GM12878 (cell line): ENCODE data around the gene CXorf66. TPM values are rescaled to one million over a fixed set of nuclear protein-coding genes. Genes with fewer than 3 reads are reported as not detected.

Experiments
- ATAC-seq: fragments of 200-7000 bp; cut with Tn5 transposase; 3 replicates; pipeline ENCODE4 v1.9.1; 2020; ENCODE audit warnings: mild to moderate bottlenecking, moderate library complexity
- BruUV-seq: library from RNA; stranded (reverse); fragments of 400-500 nt; replicated peaks from 2 replicates; lab custom pipeline; 2021; lab: Mats Ljungman, UMichigan
- CTCF ChIA-PET: fragments of 300-600 bp; sonication (Branson Sonifier 250); formaldehyde crosslinking; extraction: SDS; loops from one replicate; lab custom pipeline; 2021; ENCODE audit warnings: inconsistent platforms; lab: Yijun Ruan, JAX
- POLR2A ChIA-PET: fragments of 350-600 bp; formaldehyde crosslinking; extraction: SDS; loops from one replicate; lab custom pipeline; 2021; ENCODE audit warnings: inconsistent platforms; lab: Charles Lee
- RAD21 ChIA-PET: fragments of 300-600 bp; sonication (Branson Sonifier 250); formaldehyde crosslinking; loops from one replicate; lab custom pipeline; 2023; ENCODE audit warnings: antibody characterized with exemption; ENCODE audit not compliant: unreplicated experiment; lab: Charles Lee
- SMC1A ChIA-PET: fragments of 300-600 bp; sonication (Branson Sonifier 250); formaldehyde crosslinking; loops from one replicate; lab custom pipeline; 2023; ENCODE audit not compliant: unreplicated experiment, uncharacterized antibody; lab: Charles Lee
- DNase-seq: peaks from one replicate; pipeline ENCODE4 v3.0.0-alpha.2; 2011; ENCODE audit warnings: low read depth, low spot score
- FAIRE-seq: peaks from 3 replicates; lab custom pipeline; 2011; peaks lifted over from hg19 to GRCh38; lab: Jason Lieb, UNC
- H2AFZ ChIP-seq: 2 replicates; pipeline ENCODE4 v1.6.0; 2011; ENCODE audit warnings: low read depth, low read length, control low read depth; ENCODE audit not compliant: control insufficient read depth
- H3K27ac ChIP-seq: 2 replicates; pipeline ENCODE4 v1.5.1; 2011; ENCODE audit warnings: control low read depth; ENCODE audit not compliant: control insufficient read depth, insufficient read depth
- H3K27me3 ChIP-seq, 2 experiments: replicated peaks in 1 of 2; 2 replicates each; pipeline versions ENCODE4 v1.6.0 to v1.6.1; 2011; ENCODE audit warnings: low read length in 1 of 2; ENCODE audit not compliant: control insufficient read depth in 2 of 2, insufficient read depth in 2 of 2
- H3K36me3 ChIP-seq, 2 experiments: 2 replicates each; pipeline ENCODE4 v1.5.1; 2011; ENCODE audit warnings: low read length in 1 of 2; ENCODE audit not compliant: control insufficient read depth in 2 of 2, insufficient read depth in 2 of 2
- H3K4me1 ChIP-seq: 2 replicates; pipeline ENCODE4 v1.6.1; 2011; ENCODE audit warnings: mild to moderate bottlenecking, low read length, moderate library complexity, mixed read lengths; ENCODE audit not compliant: control insufficient read depth, insufficient read depth
- H3K4me2 ChIP-seq: 2 replicates; pipeline ENCODE4 v1.6.0; 2011; ENCODE audit warnings: control low read depth; ENCODE audit not compliant: control insufficient read depth, insufficient read depth
- H3K4me3 ChIP-seq: fragments of 200-600 bp; sonication (generic); 2 replicates; pipeline ENCODE4 v1.5.1; 2016
- H3K79me2 ChIP-seq: 2 replicates; pipeline ENCODE4 v1.6.0; 2011; ENCODE audit warnings: low read length; ENCODE audit not compliant: control insufficient read depth, insufficient read depth
- H3K9ac ChIP-seq: 2 replicates; pipeline ENCODE4 v1.8.0; 2011; ENCODE audit warnings: low read length, control low read depth, mixed read lengths; ENCODE audit not compliant: control insufficient read depth, insufficient read depth
- H3K9me3 ChIP-seq: replicated peaks from 3 replicates; pipeline ENCODE4 v1.5.1; 2011; ENCODE audit warnings: mild to moderate bottlenecking, low read length; ENCODE audit not compliant: control insufficient read depth, insufficient read depth
- H4K20me1 ChIP-seq: 2 replicates; pipeline ENCODE4 v1.6.0; 2011; ENCODE audit not compliant: control insufficient read depth, insufficient read depth
- BCL11A ChIP-seq: IDR thresholded peaks from 2 replicates; pipeline ENCODE4 v1.6.1; 2011; ENCODE audit warnings: low read depth, low read length
- BMI1 ChIP-seq: fragments of 450-650 bp; IDR thresholded peaks from 2 replicates; pipeline ENCODE4 v1.6.1; 2016; ENCODE audit warnings: mild to moderate bottlenecking, moderate library complexity, borderline replicate concordance
- GABPA ChIP-seq: IDR thresholded peaks from 2 replicates; pipeline ENCODE4 v1.6.1; 2014; ENCODE audit warnings: antibody characterized with exemption, low read depth, mild to moderate bottlenecking, inconsistent platforms
- NFYB ChIP-seq: IDR thresholded peaks from 2 replicates; pipeline ENCODE4 v1.6.1; 2011; ENCODE audit warnings: low read depth, mild to moderate bottlenecking, low read length, improper control_type of control experiment, moderate library complexity; ENCODE audit not compliant: insufficient read depth
- POLR2AphosphoS5 ChIP-seq: IDR thresholded peaks from 2 replicates; pipeline ENCODE4 v1.6.1; 2011; ENCODE audit warnings: mild to moderate bottlenecking, low read length, inconsistent platforms
- TBL1XR1 ChIP-seq: IDR thresholded peaks from 2 replicates; pipeline ENCODE4 v1.6.1; 2012; ENCODE audit warnings: low read depth, low read length, improper control_type of control experiment
- ZBTB4 ChIP-seq: fragments of 450-650 bp; formaldehyde crosslinking; IDR thresholded peaks from 2 replicates; pipeline ENCODE4 v1.4.0; 2022; ENCODE audit warnings: mild to moderate bottlenecking, moderate library complexity
- ZNF207 ChIP-seq: fragments of 450-650 bp; IDR thresholded peaks from 2 replicates; pipeline ENCODE4 v1.6.1; 2014; ENCODE audit warnings: antibody characterized with exemption, mild to moderate bottlenecking, borderline replicate concordance
- ZNF274 ChIP-seq: IDR thresholded peaks from one replicate; pipeline ENCODE4 v1.8.0; 2011; ENCODE audit not compliant: insufficient read length, insufficient read depth
- WGBS: methylation state at CpG from one replicate; pipeline ENCODE4 v1.1.6; 2016; ENCODE audit warnings: low lambda C conversion rate; ENCODE audit not compliant: insufficient replicate concordance, insufficient coverage; ENCODE audit errors: missing lambda C conversion rate; 5-methylcytosine and 5-hydroxymethylcytosine counted together
- in situ Hi-C: fragments of 300-500 bp; cut with MboI; formaldehyde crosslinking; loops from 9 replicates; pipeline ENCODE4 v1.14.3; 2018; ENCODE audit warnings: mixed read lengths
- intact Hi-C: fragments of 100-400 bp; cut with micrococcal nuclease; formaldehyde crosslinking; loops from one replicate; pipeline ENCODE4 v1.14.2; 2022; ENCODE audit not compliant: unreplicated experiment
- polyA plus RNA-seq, 11 experiments: library from polyadenylated mRNA; depleted of rRNA in 4 of 11; unstranded in 6 of 11; stranded (reverse) in 5 of 11; fragments of >200 nt; fragmentation: Nextera tagmentation in 4 of 11; fragmentation: Illumina TruSeq in 1 of 11; extraction: Ambion mirVana in 4 of 11; extraction: Trizol in 1 of 11; gene quantifications; 1 replicate in 1 of 11; 2 replicates in 10 of 11; pipeline versions ENCODE4 v1.2.1 to v1.2.3, GENCODE V29; 2011 to 2016; ENCODE audit warnings: inconsistent platforms in 2 of 11, missing spikeins in 2 of 11, low read depth in 1 of 11
- total RNA-seq, 4 experiments: library from RNA; depleted of rRNA in 3 of 4; stranded (reverse); fragments of >200 nt in 3 of 4; fragmentation: Illumina TruSeq in 1 of 4; extraction: Trizol in 1 of 4; gene quantifications; 2 replicates each; pipeline versions ENCODE4 v1.2.1 to v1.2.3, GENCODE V29; 2013 to 2021
- TF ChIP-seq, protein P1 (sequence below): fragments of 450-650 bp; IDR thresholded peaks from 2 replicates; pipeline ENCODE4 v1.6.1; 2016; ENCODE audit warnings: mild to moderate bottlenecking

CXorf66 gene
- total and polyA plus RNA-seq, 10 of the 15 experiments (the other 5 are each of a cell fraction or from before 2014, with no cell fraction given), result not detected

DNA sequence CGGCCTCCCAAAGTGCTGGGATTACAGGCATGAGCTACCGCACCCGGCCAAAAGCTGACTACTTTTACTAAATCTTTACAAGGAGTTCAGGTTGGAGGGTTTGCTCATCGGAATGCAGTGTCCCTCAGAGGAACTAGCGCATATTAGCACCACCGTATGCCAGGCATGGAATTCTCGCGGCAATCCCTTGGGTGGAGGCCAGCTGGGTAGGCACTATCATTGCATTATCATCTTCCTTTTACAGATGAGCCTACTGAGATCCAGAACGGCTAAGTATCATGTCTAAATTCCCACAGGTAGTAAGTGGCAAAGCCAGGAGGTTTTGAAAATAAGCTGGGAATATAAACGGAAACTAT, 6.1 kb upstream of the CXorf66 start (continued):
- no peak for TF ChIP-seq ZNF207
- TF ChIP-seq TBL1XR1, result no peak
- TF ChIP-seq BCL11A, result no peak
- no peak for TF ChIP-seq ZNF274
- TF ChIP-seq, protein P1, sequence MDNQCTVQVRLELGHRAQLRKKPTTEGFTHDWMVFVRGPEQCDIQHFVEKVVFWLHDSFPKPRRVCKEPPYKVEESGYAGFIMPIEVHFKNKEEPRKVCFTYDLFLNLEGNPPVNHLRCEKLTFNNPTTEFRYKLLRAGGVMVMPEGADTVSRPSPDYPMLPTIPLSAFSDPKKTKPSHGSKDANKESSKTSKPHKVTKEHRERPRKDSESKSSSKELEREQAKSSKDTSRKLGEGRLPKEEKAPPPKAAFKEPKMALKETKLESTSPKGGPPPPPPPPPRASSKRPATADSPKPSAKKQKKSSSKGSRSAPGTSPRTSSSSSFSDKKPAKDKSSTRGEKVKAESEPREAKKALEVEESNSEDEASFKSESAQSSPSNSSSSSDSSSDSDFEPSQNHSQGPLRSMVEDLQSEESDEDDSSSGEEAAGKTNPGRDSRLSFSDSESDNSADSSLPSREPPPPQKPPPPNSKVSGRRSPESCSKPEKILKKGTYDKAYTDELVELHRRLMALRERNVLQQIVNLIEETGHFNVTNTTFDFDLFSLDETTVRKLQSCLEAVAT, result no peak
- TF ChIP-seq POLR2AphosphoS5, result no peak
- no peak for TF ChIP-seq ZBTB4 (CRISPR knock-in tag)
- no peak for TF ChIP-seq GABPA

DNA sequence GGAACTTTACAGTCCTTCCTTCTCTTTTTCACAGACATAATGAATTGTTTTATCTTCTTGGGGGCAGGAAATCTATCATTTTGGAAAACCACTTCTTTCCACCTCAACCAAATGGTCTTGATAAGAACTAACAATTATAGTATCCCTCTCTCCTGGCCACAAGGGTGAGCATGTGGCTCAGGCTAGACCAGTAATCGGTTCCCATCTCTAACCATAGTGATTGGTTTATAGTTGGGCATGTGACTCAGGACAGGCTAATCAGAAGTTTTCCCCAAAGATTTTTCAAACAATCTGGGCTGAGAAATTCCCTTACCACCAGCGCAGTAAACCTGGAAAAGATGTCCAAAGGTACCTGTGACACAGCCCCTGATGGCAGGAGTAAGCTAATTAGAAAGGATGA, 4.0 kb upstream of the CXorf66 start:
- no peaks in the 10 kb centered on the region for H3K27me3 ChIP-seq
- no peaks in the 10 kb centered on the region for H3K79me2 ChIP-seq
- no peaks in the 10 kb centered on the region for H3K4me1 ChIP-seq
- ATAC-seq, result no peak
- BruUV-seq, result no TSS peak
- SMC1A ChIA-PET, result no interaction called here
- no peaks in the 10 kb centered on the region for H3K36me3 ChIP-seq
- POLR2A ChIA-PET, result no interaction called here
- RAD21 ChIA-PET, result no interaction called here
- H3K27ac ChIP-seq, result no peak overlapping the region
- FAIRE-seq, result no peak
- intact Hi-C loops, result loop anchor here (10.0 kb wide), 1 partner anchor 414 kb away; no protein-coding TSS in a partner anchor
- no peak for DNase-seq
- H3K9ac ChIP-seq, result no peak overlapping the region
- in situ Hi-C loops, result no loop called here
- TF ChIP-seq BMI1, result no peak
- 0 out of 2 replicates have a peak, but pooled peaks have one; percentile 10 for TF ChIP-seq NFYB
- TF ChIP-seq POLR2AphosphoS5, result no peak
- WGBS, result 37% methylated on average over 2 of the region's 2 CpGs
- H2AFZ ChIP-seq, result no peak overlapping the region
- no peak overlapping the region for H3K4me2 ChIP-seq
- H4K20me1 ChIP-seq, result no peaks in the 10 kb centered on the region
- CTCF ChIA-PET, result no interaction called here
- no peak overlapping the region for H3K4me3 ChIP-seq
- H3K9me3 ChIP-seq, result no peaks in the 10 kb centered on the region
